ENCODE results near the gene HDAC1.
A peak's percentile ranks its signal among the peaks of the same experiment; 100 is the strongest.
"Not testable (repeated sequence)": the region's sequence is repeated elsewhere in the genome, so short reads cannot be mapped to it uniquely, and the experiment has no call there.

Gene HDAC1

DNA sequence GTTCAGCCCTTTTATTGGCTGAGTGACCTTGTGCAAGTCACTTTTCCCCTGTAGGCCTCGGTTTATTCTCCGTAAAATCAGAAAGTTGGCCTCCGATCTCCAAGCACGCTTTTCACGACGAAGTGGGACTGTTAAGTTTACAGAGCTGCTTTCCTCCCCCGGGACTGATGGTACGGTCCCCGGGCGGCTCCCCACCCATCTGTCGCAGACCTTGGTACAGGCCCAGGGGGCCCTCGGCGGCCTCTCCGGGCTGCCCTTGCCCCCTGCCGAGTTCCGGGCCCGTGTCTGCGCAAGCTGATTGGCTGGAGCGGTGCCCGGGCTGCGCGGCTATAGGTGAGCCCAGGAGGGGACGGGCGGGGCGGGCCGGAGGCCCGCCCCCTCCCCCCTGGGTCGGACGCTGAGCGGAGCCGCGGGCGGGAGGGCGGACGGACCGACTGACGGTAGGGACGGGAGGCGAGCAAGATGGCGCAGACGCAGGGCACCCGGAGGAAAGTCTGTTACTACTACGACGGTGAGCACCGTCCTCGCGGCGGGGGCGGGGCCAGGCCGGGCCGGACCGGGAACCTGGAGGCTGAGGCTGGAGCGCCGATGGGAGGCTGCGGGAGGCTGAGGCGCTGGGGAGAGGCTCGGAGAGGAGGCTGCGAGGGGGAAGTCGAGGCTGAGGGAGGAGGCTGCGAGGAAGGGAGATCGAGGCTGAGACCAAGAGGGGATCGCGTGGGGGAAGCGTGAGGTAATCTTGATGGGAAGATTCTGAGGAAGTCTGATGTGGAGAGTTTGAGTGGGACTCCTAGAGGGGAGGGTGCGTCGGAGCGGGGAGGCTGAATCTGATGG, at the start of gene HDAC1:
HDAC1 (plus strand) TSS at position 376 of the 831 bp plus-strand sequence; CDS start at position 463, 87 bp downstream.
- peak; percentile 93 for DNase-seq (ENCODE audit: low spot score)

DNA sequence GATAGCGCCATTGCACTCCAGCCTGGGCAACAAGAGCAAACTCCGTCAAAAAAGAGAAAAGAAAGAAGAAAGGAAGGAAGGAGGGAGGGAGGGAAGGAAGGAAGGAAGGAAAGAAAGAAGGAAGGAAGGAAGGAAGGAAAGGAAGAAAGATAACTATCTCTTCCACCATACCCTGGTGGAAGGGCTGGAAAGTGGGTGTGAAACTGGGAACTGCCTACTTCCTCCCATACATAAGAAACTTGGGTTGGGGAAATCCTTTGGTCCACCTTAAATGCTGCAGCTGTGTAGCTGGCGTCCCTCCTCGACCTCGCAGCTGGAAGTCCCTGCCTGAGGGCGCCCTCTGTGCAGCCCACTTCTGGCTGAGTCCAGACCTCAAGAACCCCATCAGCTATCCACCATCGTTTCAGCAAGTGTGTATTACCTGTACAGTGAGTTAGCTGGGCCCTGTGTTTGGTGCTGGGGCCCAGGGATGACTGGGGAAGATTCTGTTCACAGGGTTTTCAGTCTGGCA, 49.5 kb upstream of the HDAC1 start:
- DNase-seq (ENCODE audit: low spot score): peak; percentile 36

DNA sequence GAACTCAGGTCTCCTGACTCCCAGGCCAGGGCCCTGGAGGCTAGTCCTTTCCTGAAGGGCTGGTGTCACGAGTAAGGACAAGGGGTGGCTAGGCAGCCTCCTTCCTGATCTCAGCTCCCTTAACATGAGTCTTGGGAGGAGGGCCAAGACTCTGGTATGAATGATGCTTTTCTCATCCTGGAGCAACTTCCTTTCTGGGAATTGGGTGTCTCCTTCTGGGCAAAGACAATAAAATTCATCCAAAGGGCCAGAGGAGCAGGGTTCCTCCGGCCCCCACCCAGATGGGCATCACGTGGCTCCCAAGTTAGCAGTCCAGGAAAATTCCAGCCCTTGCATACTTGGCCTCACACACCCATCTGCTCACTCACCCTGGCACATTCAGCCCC, 45.0 kb upstream of the HDAC1 start, which contains the start of gene FAM167B:
FAM167B (plus strand) TSS at position 335 of the 386 bp plus-strand sequence. CDS start 200 bp downstream, outside the sequence.
- no peak for DNase-seq (ENCODE audit: low spot score)

DNA sequence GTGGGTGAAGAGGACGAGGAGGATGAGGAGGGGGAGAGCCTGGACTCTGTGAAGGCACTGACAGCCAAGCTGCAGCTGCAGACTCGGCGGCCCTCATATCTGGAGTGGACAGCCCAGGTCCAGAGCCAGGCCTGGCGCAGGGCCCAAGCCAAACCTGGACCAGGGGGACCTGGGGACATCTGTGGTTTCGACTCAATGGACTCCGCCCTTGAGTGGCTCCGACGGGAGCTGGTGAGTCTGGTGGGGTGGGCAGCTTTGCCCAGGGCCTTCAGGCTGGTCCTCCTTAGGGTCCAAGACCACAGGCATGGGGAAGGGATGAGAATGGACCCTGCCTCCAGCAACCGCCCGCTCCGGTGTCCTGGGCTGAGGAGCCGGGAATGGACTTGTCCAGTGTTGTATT, 44.4 kb upstream of the HDAC1 start:
- no peak for DNase-seq (ENCODE audit: low spot score)

DNA sequence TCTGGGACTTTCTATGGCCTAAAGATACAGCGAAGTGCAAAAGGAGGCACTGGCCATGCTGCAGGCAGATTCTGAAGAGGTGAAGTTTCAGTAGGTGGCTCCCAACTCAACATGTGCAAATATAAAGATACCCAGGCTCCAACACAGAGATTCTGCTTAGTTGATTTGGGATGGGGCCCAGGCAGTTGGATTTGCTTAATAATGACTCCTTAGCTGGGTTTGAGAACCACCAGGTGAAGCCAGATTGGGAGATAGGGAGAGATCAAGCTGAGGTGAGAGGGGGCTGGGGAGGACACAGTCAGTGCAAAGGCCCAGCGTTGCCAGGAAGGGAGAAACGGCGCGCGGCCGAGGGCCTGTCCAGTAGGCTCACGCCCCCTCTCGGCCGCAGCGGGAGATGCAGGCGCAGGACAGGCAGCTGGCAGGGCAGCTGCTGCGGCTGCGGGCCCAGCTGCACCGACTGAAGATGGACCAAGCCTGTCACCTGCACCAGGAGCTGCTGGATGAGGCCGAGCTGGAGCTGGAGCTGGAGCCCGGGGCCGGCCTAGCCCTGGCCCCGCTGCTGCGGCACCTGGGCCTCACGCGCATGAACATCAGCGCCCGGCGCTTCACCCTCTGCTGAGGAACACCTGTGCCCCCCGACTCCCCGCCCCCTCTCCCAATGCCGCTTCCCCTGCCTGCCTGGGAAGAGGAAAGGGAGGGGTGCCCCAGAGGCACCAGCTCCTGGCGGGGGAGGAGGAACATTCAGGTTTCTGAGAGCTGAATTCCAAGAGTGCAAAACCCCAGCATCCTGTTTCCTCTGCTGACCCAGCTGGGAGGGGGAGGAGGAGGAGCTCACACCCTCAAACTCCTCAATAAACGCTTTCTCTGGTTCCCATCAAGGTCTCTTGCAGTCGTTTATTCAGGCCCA, 43.6 kb upstream of the HDAC1 start:
- peak; percentile 82 for DNase-seq (ENCODE audit: low spot score)

DNA sequence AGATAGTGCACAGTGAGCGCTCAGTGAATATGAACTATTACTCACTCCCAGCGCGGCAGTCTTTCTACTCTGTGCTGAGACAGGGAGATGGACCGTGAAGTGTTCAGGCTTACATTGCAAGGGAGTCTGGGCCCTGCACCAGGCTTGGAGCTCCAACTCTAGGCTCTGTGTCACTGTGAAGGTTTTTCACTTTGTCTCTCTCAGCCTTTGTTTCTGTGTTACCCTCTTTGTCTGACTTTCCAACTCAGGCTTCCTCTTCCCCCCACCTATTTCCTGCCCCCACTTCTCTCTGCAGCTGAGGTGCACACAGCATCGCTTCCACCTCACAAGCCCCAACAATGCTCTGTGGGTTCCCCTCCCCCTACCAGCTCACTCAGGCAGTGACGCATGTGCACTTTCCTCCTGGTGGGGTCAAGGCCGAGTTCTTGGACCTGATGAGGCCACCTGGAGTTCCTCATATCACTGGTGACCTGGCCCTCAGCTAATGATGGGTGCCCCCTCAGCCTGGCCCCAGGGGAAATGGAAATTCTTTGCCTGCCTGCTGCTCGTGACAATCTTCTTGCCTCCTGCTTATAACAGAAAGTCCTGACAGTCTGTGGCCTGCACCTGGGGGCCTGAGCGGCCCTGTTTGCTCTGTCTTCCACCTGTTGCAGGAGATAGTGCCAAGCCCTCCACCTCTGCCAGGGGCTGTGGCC, 41.9 kb upstream of the HDAC1 start:
- peak; percentile 70 for DNase-seq (ENCODE audit: low spot score)

DNA sequence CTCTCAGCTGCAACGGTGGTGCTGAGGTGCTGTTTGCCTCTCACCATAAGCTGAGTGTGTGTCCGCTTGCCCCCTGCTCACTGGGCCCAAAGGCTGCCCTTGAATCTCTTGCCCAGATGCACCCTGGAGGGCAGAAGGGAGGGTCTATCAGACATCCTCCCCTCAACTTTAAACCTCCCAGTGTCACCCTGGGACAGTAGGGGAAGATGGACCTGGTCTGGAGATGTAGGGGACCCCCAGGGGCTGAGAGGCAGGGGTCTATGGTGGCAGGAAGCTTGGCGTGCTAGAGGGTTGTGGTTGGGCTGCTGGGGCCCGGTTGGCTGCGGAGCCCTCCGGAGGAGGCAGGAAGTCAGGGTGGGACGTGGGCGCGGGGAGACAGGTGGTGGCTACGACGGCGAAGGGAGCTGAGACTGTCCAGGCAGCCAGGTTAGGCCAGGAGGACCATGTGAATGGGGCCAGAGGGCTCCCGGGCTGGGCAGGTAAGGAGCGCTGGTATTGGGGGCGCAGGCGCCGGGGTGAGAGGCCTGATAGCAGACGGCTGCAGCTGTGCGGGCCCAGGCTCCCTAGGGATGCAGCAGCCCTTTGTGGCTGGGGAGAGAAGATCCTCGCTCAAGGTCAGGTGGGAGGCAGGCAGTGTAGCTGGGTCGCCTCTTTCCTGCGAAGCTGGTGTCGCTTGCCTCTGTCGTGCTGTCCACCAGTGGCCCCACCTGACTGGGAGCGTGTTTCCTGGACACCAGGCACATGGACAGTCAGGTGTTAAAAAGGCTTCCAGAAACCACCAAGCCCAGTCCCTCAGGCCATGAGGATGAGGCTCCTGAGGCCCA, 40.8 kb upstream of the HDAC1 start, which contains the start of gene LCK:
LCK (plus strand) TSS at position 373 of the 824 bp plus-strand sequence. CDS start 23,065 bp downstream, outside the sequence.
- no peak for DNase-seq (ENCODE audit: low spot score)

DNA sequence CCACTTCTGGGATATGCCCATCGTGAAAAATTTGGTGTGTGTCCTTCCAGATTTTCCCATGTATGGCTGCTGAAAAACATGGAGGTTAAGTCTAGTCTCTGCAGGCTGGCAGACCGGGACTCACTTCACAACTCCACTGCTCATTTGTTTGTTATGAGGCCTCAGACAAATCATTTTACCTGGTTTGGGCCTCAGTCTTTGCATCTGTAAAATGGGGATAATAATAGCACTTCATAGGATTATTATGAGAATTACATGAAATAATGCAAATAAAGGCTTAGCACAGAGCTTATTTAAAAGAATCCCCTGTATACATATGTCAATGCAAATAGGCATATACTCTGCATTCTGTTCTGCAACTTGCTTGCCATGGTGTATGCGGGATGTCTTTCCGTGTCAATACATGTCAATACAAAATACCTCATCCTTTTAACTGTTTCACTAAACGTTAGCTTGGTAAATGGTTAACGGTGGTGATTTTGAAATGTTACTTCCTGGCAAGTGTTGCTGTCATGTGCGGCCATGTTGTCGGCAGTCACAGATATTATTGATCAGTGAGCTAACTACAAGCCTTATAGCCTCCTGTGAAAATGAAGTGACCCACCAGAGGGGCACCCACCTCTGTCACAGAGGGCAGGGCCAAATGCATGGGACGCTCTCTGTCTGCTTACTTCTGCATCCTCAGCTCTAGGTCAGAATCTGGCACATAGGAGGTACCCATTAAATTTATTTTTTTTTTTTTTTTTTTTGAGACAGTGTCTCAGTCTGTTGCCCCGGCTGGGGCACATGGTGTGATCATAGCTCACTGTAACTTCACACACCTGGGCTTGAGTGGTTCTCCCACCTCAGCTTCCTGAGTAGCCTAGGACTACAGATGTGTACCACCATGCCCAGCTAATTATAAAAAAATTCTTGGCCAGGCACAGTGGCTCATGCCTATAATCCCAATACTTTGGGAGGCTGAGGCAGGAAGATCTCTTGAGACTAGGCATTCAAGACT, 36.5 kb upstream of the HDAC1 start:
- peak; percentile 56 for DNase-seq (ENCODE audit: low spot score)

DNA sequence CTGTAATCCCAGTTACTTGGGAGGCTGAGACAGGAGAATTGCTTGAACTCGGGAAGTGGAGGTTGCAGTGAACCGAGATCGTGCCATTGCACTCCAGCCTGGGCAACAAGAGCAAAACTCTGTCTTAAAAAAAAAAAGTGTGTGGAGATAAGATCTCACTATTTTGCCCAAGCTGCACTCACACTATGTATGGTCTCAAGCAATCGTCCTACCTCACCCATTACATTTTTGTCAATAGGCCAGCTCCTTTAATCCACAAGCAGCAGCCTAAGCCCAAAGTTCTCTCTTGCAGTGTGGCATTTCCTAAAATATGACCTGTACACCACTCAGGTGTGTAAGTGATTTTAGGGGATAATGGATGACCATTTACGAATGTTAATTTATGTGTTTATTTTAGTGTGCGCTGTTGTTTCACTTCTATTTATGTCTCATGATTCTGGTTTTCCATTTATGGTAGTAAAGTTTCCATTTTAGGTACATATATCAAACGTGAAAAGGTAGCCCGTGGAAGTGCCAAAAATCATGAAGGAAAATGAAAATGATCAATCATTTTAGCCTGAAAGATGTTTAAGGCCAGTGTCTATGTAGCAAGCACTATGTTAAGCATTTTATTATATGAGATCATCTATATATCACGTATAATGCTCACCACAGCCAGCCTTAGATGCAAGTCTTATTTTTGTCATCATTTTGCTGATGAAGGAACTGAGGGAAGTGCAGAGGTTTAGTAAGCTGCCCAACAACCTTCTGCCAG, 35.2 kb upstream of the HDAC1 start:
- DNase-seq (ENCODE audit: low spot score): no peak

DNA sequence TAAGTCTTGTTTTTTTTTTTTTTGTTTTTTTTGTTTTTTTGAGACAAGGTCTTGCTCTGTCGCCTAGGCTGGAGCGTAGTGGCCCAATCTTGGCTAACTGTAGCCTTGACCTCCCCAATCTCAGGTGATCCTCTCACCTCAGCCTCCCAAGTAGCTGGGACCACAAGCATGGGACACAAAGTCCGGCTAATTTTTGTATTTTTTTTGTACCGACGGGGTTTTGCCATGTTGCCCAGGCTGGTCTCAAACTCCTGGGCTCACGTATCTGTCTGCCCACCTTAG, 34.7 kb upstream of the HDAC1 start:
- no peak for DNase-seq (ENCODE audit: low spot score)

DNA sequence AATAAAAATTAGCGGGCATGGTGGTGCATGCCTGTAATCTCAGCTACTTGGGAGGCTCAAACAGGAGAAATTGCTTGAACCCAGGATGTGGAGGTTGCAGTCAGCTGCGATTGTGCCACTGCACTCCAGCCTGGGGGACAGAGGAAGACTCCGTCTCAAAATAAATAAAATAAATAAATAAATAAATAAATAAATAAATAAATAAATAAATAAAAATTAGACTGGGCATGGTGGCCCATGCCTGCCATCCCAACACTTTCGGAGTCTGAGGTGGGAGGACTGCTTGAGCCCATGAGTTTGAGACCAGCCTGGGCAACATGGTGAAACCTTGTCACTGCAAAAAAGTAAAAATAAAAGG, 28.7 kb upstream of the HDAC1 start:
- DNase-seq (ENCODE audit: low spot score): not testable (repeated sequence)

DNA sequence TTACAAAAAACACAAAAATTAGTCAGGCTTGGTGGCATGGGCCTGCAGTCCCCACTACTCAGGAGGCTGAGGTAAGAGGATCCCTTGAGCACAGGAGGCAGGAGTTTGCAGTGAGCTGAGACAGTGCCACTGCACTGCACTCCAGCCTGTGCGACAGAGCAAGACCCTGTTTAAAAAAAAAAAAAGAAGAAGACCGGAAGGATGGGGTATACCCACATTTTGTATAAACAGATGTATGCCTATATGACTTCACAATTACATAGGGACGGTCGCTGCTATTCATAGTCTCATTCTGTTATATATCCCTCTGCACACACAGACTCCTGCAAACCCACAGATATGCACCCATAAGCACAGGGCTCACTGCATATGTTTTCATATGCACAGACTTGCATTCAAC, 28.1 kb upstream of the HDAC1 start:
- no peak for DNase-seq (ENCODE audit: low spot score)

DNA sequence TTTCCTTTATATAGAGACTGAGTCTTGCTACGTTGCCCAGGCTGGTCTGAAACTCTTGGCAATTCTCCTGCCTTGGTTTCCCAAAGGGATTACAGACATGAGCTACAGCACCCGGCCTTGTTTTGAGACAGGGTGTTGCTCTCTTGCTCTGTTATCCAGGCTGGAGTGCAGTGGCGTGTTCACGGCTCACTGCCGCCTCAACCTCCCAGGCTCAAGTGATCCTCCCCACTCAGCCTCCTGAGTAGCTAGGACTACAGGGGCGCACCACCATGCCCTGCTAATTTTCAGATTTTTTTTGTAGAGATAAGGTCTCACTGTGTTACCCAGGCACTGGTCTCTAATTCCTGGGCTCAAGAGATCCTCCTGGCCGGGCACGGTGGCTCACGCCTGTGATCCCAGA, 26.0 kb upstream of the HDAC1 start:
- no peak for DNase-seq (ENCODE audit: low spot score)

DNA sequence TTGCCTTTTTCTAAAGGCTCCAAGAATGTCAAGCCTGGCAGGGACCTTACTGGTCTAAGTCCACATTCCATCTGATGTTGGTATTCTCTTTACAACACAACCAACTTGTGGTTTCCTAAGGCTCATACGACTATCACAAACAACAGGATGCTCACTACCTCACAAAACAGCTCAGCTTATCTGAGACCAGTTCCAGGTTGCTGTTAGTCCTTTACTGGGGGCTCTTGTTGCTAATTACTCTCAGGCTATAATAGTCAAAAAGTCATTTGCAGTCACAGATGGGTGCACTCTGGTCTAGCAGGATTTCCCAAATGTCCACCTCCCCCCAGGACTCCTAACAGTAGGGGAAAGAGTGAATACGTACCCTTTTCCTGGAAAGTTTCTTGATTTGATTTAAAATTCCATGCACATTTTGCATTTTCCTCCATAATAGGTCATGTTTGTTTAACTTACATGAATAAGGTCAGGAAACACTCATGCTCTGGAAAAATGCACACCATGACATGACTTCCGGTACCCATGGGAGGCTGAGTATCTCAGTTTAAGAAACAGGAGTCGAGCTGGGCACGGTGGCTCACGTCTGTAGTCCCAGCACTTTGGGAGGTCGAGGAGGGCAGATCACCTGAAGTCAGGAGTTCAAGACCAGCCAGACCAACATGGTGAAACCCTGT, 24.8 kb upstream of the HDAC1 start:
- DNase-seq (ENCODE audit: low spot score): no peak

DNA sequence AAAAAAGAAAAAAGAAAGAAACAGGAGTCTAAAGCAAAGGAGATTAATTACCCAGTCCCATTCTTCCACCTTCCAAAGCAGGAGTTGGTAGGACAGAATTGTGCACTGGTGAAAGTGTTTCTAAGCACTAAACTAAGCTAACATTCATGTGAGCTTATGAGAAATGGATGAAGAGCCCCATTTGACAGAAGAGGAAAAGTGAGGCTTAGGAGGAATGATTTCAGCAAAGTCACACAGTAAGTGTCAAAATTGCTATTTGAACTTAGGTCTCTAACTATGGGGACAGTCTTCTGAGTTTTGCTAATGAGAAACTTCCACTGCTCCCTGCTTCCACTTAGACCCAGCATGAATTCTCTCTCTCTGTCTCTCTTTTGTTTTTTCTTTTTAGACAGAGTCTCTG, 22.1 kb upstream of the HDAC1 start:
- no peak for DNase-seq (ENCODE audit: low spot score)

DNA sequence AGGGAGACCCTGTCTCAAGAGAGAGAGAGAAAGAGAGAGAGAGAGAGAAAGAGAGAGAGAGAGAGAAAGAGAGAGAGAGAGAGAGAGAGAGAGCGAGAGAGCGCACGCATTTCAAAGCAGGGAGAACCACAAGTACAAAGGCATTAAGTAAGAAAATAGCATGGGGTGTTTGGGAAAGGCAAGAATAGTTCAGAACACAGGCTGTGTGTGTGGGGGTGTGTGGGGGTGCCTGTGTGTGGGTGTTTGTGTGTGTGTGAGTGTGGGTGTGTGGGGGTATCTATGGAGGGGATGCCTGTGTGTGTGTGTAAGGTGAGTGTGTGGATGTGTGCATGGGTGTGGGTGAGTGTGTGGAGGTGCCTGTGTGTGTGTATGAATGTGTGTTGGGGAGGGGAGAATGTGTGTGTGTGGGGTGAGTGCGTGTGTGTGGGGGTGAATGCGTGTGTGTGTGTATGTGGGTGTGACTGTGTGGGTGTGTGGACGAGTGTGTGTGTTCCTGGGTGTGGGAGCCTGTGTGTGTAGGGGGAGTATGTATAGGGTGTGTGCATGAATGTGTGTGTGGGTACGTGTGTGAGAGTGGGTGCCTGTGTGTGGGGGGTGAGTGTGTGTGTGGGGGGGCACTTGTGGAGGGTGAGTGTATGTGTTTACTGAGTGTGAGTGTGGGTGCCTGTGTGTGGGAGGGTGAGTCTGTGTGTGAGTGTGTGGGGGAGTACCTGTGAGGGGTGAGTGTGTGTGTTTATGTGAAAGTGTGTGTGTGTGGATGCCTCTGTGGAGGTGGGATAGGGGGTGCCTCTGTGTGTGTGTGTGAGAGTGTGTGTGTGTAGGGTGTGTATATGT, 19.1 kb upstream of the HDAC1 start:
- DNase-seq (ENCODE audit: low spot score): no peak

DNA sequence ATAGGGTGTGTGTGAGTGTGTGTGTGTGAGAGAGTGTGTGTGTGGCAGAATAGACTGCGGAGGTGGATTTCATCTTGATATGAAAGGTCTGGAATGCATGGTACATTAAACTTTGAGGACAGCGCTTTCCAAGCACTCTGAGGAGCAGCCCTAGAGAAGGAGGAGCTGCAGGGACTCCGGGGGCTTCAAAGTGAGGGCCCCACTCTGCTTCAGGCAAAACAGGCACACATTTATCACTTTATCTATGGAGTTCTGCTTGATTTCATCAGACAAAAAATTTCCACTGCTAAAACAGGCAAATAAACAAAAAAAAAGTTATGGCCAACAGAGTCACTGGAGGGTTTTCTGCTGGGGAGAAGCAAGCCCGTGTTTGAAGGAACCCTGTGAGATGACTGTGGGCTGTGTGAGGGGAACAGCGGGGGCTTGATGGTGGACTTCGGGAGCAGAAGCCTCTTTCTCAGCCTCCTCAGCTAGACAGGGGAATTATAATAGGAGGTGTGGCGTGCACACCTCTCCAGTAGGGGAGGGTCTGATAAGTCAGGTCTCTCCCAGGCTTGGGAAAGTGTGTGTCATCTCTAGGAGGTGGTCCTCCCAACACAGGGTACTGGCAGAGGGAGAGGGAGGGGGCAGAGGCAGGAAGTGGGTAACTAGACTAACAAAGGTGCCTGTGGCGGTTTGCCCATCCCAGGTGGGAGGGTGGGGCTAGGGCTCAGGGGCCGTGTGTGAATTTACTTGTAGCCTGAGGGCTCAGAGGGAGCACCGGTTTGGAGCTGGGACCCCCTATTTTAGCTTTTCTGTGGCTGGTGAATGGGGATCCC, 18.3 kb upstream of the HDAC1 start:
- DNase-seq (ENCODE audit: low spot score): peak; percentile 39
